Neuronal stem cell (in vitro differentiated cells): ENCODE measurements around the gene FCRLA.

ENCODE experiments used
- DNase-seq: peaks from one replicate; pipeline ENCODE4 v3.0.0-alpha.2; 2013; ENCODE audit warnings: low spot score
- H2AFZ ChIP-seq: one replicate; pipeline ENCODE4 v1.6.1; 2013; ENCODE audit warnings: mild to moderate bottlenecking, low read length, inconsistent platforms
- H2AK5ac ChIP-seq: 2 replicates; pipeline ENCODE4 v1.6.1; 2013; ENCODE audit warnings: low read depth, mild to moderate bottlenecking, inconsistent platforms, low read length, moderate library complexity, mixed read lengths
- H2BK120ac ChIP-seq: 2 replicates; pipeline ENCODE4 v1.6.1; 2013; ENCODE audit warnings: low read depth, mild to moderate bottlenecking, inconsistent platforms, low read length, moderate library complexity, mixed read lengths
- H2BK12ac ChIP-seq: one replicate; pipeline ENCODE4 v1.6.1; 2013; ENCODE audit warnings: low read length, inconsistent platforms
- H2BK15ac ChIP-seq: 2 replicates; pipeline ENCODE4 v1.6.1; 2013; ENCODE audit warnings: mild to moderate bottlenecking, low read length, inconsistent platforms, mixed read lengths
- H2BK5ac ChIP-seq: one replicate; pipeline ENCODE4 v1.6.1; 2013; ENCODE audit warnings: inconsistent platforms, mild to moderate bottlenecking, low read length, moderate library complexity
- H3K14ac ChIP-seq: one replicate; pipeline ENCODE4 v1.6.1; 2013; ENCODE audit warnings: low read length, inconsistent platforms
- H3K18ac ChIP-seq: 2 replicates; pipeline ENCODE4 v1.6.1; 2013; ENCODE audit warnings: low read length, inconsistent platforms
- H3K23ac ChIP-seq: 2 replicates; pipeline ENCODE4 v1.6.1; 2013; ENCODE audit warnings: low read depth, mild to moderate bottlenecking, mixed read lengths, low read length, inconsistent platforms; ENCODE audit not compliant: poor library complexity
- H3K27ac ChIP-seq: replicated peaks from 3 replicates; pipeline ENCODE4 v1.5.1; 2013; ENCODE audit warnings: low read length, inconsistent platforms
- H3K27me3 ChIP-seq, 3 experiments: 2 replicates each; pipeline ENCODE4 v1.6.1; 2013; ENCODE audit warnings: low read length in 3 of 3, mild to moderate bottlenecking in 2 of 3, inconsistent platforms in 1 of 3, low read depth in 1 of 3, mixed read lengths in 1 of 3, moderate library complexity in 1 of 3; ENCODE audit not compliant: control insufficient read depth in 3 of 3, insufficient read depth in 3 of 3
- H3K36me3 ChIP-seq, 2 donors: replicated peaks in 1 of 2; 2 replicates each; pipeline ENCODE4 v1.6.1; 2013; ENCODE audit warnings: low read length in 2 of 2; ENCODE audit not compliant: control insufficient read depth in 2 of 2, insufficient read depth in 2 of 2
- H3K4ac ChIP-seq: 2 replicates; pipeline ENCODE4 v1.6.1; 2013; ENCODE audit warnings: inconsistent platforms, mild to moderate bottlenecking, low read length, moderate library complexity
- H3K4me1 ChIP-seq, 2 donors: 1 replicate in 1 of 2; 2 replicates in 1 of 2; pipeline ENCODE4 v1.6.1; 2013; ENCODE audit warnings: low read length in 2 of 2, low read depth in 1 of 2; ENCODE audit not compliant: control insufficient read depth in 2 of 2, insufficient read depth in 1 of 2
- H3K4me2 ChIP-seq: one replicate; pipeline ENCODE4 v1.6.1; 2013; ENCODE audit warnings: mild to moderate bottlenecking, low read length, inconsistent platforms; ENCODE audit not compliant: insufficient read depth, poor library complexity, severe bottlenecking
- H3K4me3 ChIP-seq, 2 donors: 2 replicates each; pipeline ENCODE4 v1.5.1; 2013; ENCODE audit warnings: low read length in 2 of 2, mild to moderate bottlenecking in 2 of 2, inconsistent platforms in 1 of 2, moderate library complexity in 1 of 2
- H3K79me1 ChIP-seq: one replicate; pipeline ENCODE4 v1.6.1; 2013; ENCODE audit warnings: low read depth, mild to moderate bottlenecking, inconsistent platforms, low read length, moderate library complexity
- H3K9ac ChIP-seq: one replicate; pipeline ENCODE4 v1.6.1; 2013; ENCODE audit warnings: mild to moderate bottlenecking, low read depth, low read length, inconsistent platforms; ENCODE audit not compliant: poor library complexity
- H3K9me3 ChIP-seq, 2 donors: replicated peaks in 1 of 2; 2 replicates each; pipeline versions ENCODE3 to v1.6.1; 2013; ENCODE audit warnings: low read length in 2 of 2, mild to moderate bottlenecking in 2 of 2, inconsistent platforms in 1 of 2, low read depth in 1 of 2, mixed read lengths in 1 of 2, moderate library complexity in 1 of 2; ENCODE audit not compliant: control insufficient read depth in 2 of 2, insufficient read depth in 1 of 2
- H4K8ac ChIP-seq: one replicate; pipeline ENCODE4 v1.6.1; 2013; ENCODE audit warnings: low read depth, mild to moderate bottlenecking, inconsistent platforms, low read length, moderate library complexity
- H4K91ac ChIP-seq: one replicate; pipeline ENCODE4 v1.6.1; 2013; ENCODE audit warnings: low read length, low read depth, mild to moderate bottlenecking, inconsistent platforms; ENCODE audit not compliant: poor library complexity
- WGBS, 2 donors: extraction: QIAGEN DNeasy Blood & Tissue Kit; methylation state at CpG; one replicate each; pipeline ENCODE4 v1.1.7; 2013; ENCODE audit warnings: missing lambda C conversion rate in 2 of 2, mixed read lengths in 1 of 2; ENCODE audit not compliant: insufficient read length in 2 of 2, insufficient replicate concordance in 1 of 2; ENCODE audit errors: extremely low coverage in 2 of 2; 5-methylcytosine and 5-hydroxymethylcytosine counted together

FCRLA gene

GRCh38 chr1:161718559-161719324, 11.7 kb downstream of the FCRLA start:
- Histone ChIP-seq H3K18ac (no peak overlapping the region), H3K4me3 (no peak overlapping the region), H3K27ac (no peak overlapping the region), H2BK15ac (no peak overlapping the region), H3K27me3 (peaks cover 0 to 41% (median 2%) of the 10 kb centered on the region in 3 experiments), H3K4ac (no peak overlapping the region), H4K91ac (no peak overlapping the region), H3K14ac (no peak overlapping the region), H3K36me3 (no peaks in the 10 kb centered on the region), H3K23ac (no peak overlapping the region), H3K9me3 (no peaks in the 10 kb centered on the region), H2BK5ac (no peak overlapping the region), H2AK5ac (no peak overlapping the region), H3K4me1 (no peaks in the 10 kb centered on the region), H4K8ac (no peak overlapping the region), H2BK120ac (no peak overlapping the region), H2BK12ac (no peak overlapping the region), H3K9ac (no peak overlapping the region), H3K79me1 (no peaks in the 10 kb centered on the region), H3K4me2 (no peak overlapping the region), H2AFZ (no peak overlapping the region)
- no CpG with 5 or more reads among the region's 8 CpGs for WGBS, 2 donors
- no peak for DNase-seq

- Histone ChIP-seq H3K14ac (no peak overlapping the region), H2BK15ac (no peak overlapping the region), H3K27ac (no peak overlapping the region), H2AK5ac (no peak overlapping the region), H2BK12ac (no peak overlapping the region), H3K9ac (no peak overlapping the region), H2BK5ac (no peak overlapping the region), H3K18ac (no peak overlapping the region), H2BK120ac (no peak overlapping the region), H3K9me3 (no peaks in the 10 kb centered on the region), H3K79me1 (no peaks in the 10 kb centered on the region), H2AFZ (no peak overlapping the region), H3K4me3 (no peak overlapping the region), H3K27me3 (peaks cover 0 to 45% (median 2%) of the 10 kb centered on the region in 3 experiments), H3K4me1 (no peaks in the 10 kb centered on the region), H4K8ac (no peak overlapping the region), H3K23ac (no peak overlapping the region), H4K91ac (no peak overlapping the region), H3K4ac (no peak overlapping the region), H3K36me3 (no peaks in the 10 kb centered on the region), H3K4me2 (no peak overlapping the region)
- DNase-seq: no peak
- no CpG with 5 or more reads among the region's 1 CpG for WGBS, 2 donors
These were observed 12.2 kb downstream of the FCRLA start for GRCh38 chr1:161719325-161719611.

GRCh38 chr1:161720422-161720821, 13.4 kb downstream of the FCRLA start:
- no peak overlapping the region for H3K27ac ChIP-seq
- H3K9me3 ChIP-seq: no peaks in the 10 kb centered on the region
- no peak overlapping the region for H2BK12ac ChIP-seq
- DNase-seq: no peak
- H3K4me2 ChIP-seq: no peak overlapping the region
- no peak overlapping the region for H2BK15ac ChIP-seq
- H2BK5ac ChIP-seq: no peak overlapping the region
- no peak overlapping the region for H3K4me3 ChIP-seq
- no peak overlapping the region for H4K8ac ChIP-seq
- no peaks in the 10 kb centered on the region for H3K36me3 ChIP-seq
- H2AFZ ChIP-seq: no peak overlapping the region
- no peak overlapping the region for H3K18ac ChIP-seq
- H3K14ac ChIP-seq: no peak overlapping the region
- no peak overlapping the region for H2AK5ac ChIP-seq
- no peaks in the 10 kb centered on the region for H3K4me1 ChIP-seq
- peaks cover 0 to 53% (median 11%) of the 10 kb centered on the region in 3 experiments for H3K27me3 ChIP-seq
- no peak overlapping the region for H3K4ac ChIP-seq
- no peak overlapping the region for H3K9ac ChIP-seq
- no CpG with 5 or more reads among the region's 1 CpG for WGBS, 2 donors
- no peaks in the 10 kb centered on the region for H3K79me1 ChIP-seq
- H3K23ac ChIP-seq: no peak overlapping the region
- no peak overlapping the region for H4K91ac ChIP-seq
- H2BK120ac ChIP-seq: no peak overlapping the region

- WGBS, 2 donors: no CpG with 5 or more reads among the region's 4 CpGs
- Histone ChIP-seq H2AK5ac (no peak within 1 kb of the TSS), H3K23ac (peak within 1 kb of the TSS; percentile 22), H2AFZ (no peak within 1 kb of the TSS), H3K79me1 (no peaks in the 10 kb centered on the region), H4K8ac (no peak within 1 kb of the TSS), H3K4me3 (no peak within 1 kb of the TSS), H2BK120ac (no peak within 1 kb of the TSS), H2BK5ac (no peak within 1 kb of the TSS), H2BK12ac (no peak within 1 kb of the TSS), H3K14ac (no peak within 1 kb of the TSS), H3K4ac (no peak within 1 kb of the TSS), H3K27ac (no peak within 1 kb of the TSS), H3K9ac (no peak within 1 kb of the TSS), H3K27me3 (peaks cover 0 to 53% (median 18%) of the 10 kb centered on the region in 3 experiments), H4K91ac (no peak within 1 kb of the TSS), H3K18ac (no peak within 1 kb of the TSS), H3K36me3 (no peaks in the 10 kb centered on the region), H3K4me1 (peaks cover 3 to 4% of the 10 kb centered on the region in 2 donors), H3K9me3 (no peaks in the 10 kb centered on the region), H2BK15ac (no peak within 1 kb of the TSS), H3K4me2 (no peak within 1 kb of the TSS)
- no peak for DNase-seq
These were observed 14.1 kb downstream of the FCRLA start, which contains the start of gene FCRLB for GRCh38 chr1:161720956-161721737. TSS of gene FCRLB (plus strand) at chr1:161721544. CDS start at chr1:161722673, 1,129 bp downstream.
